AG10803 (cell line): ENCODE measurements around the gene KAZALD1.

Experiments used
- DNase-seq: peaks from one replicate; pipeline ENCODE4 v3.0.0; 2010; ENCODE audit warnings: low read depth
- H3K4me3 ChIP-seq: 2 replicates; pipeline ENCODE4 v1.5.1; 2011; ENCODE audit warnings: mild to moderate bottlenecking, low read length, control low read depth
- CTCF ChIP-seq: conservative IDR thresholded peaks from 2 replicates; pipeline ENCODE4 v1.5.1; 2011; ENCODE audit warnings: mild to moderate bottlenecking, low read length, control low read depth, inconsistent platforms

The KAZALD1 gene

GRCh38 chr10:101096378-101096777, 34.6 kb downstream of the KAZALD1 start:
- no peak for DNase-seq
- no peak for TF ChIP-seq CTCF

GRCh38 chr10:101097881-101098280, 36.1 kb downstream of the KAZALD1 start:
- TF ChIP-seq CTCF: no peak
- no peak for DNase-seq
- H3K4me3 ChIP-seq: no peak overlapping the region

More at GRCh38 chr10:101096378-101096777, 34.6 kb downstream of the KAZALD1 start:
- H3K4me3 ChIP-seq: no peak overlapping the region

DNA sequence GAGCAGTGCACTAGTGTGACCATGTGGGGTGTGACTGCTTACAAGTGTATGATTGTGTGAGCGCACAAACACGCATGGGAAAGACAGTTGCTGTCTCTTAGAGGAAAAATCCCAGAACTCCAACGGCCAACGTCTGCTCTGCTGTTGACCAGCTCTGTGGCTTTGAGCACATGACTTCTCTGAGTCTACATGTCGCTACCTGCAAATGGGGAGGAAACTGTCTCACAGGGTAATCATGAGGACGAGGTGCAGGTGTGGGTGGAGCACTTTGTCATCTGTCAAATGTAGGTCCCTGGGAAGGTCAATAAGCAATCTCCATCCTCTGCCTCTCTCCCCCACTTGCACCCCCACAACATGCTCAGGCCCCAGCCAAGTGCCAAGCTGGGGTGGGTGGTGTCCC, 38.1 kb downstream of the KAZALD1 start:
- TF ChIP-seq CTCF: no peak
- H3K4me3 ChIP-seq: no peak overlapping the region

GRCh38 chr10:101101372-101101881, 39.6 kb downstream of the KAZALD1 start:
- TF ChIP-seq CTCF: no peak
- no peak overlapping the region for H3K4me3 ChIP-seq
- DNase-seq: no peak

More for the DNA sequence above, 38.1 kb downstream of the KAZALD1 start:
- no peak for DNase-seq

GRCh38 chr10:101103430-101103829, 41.6 kb downstream of the KAZALD1 start:
- DNase-seq: no peak
- no peak overlapping the region for H3K4me3 ChIP-seq
- no peak for TF ChIP-seq CTCF

DNA sequence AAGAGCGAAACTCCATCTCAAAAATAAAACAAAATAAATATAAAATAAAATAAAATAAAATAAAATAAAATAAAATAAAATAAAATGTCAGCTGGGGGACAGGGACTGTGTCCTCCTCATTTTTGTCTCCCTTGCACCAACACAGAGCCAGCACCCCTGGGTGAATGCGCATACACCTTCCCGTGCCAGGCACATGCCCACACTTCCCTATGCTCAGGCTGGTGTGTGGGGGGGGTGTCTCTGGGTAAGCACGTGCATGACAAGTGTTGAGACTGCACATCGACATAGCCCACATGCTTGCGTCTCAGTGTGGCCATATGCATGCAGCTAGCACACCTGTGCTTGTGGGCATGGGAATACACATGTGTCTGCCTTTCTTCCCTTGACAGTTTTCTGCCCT, 44.6 kb downstream of the KAZALD1 start:
- no peak for TF ChIP-seq CTCF
- DNase-seq: no peak
- H3K4me3 ChIP-seq: no peak overlapping the region

DNA sequence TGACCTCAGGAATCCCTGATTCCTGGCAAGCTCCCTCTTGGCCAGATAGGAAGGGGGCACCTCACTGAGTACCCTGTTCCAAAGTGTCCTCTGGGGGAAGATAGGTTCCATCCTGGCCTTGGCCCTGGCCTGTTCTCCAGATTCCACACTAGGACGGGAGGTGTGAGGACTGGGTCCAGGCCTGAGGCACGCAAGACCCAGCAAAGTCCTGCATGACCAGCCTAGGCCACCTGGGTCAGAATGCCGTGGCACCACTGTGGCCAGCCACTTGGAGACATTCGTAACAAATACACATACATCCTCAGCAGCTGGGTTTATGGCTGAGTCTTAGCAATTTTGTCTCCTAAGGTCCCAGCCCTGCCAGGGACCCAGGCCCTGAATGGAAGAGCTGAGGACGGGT, 46.0 kb downstream of the KAZALD1 start:
- no peak for DNase-seq
- no peak for TF ChIP-seq CTCF
- H3K4me3 ChIP-seq: no peak overlapping the region
